Osteoblast (primary cell): ENCODE measurements around the gene MAPK11. TPM values are rescaled to one million over a fixed set of nuclear protein-coding genes. Genes with fewer than 3 reads are reported as not detected.

Source experiments
- DNase-seq: peaks from one replicate; pipeline ENCODE4 v3.0.0; 2011; ENCODE audit warnings: low spot score, mixed read lengths; ENCODE audit not compliant: insufficient read length; ENCODE audit errors: missing footprints
- H2AFZ ChIP-seq: 2 replicates; pipeline ENCODE4 v1.6.0; 2011; ENCODE audit warnings: mild to moderate bottlenecking, low read length
- H3K27ac ChIP-seq: 2 replicates; pipeline ENCODE4 v1.5.1; 2011; ENCODE audit warnings: mild to moderate bottlenecking, low read depth, low read length, moderate library complexity
- H3K27me3 ChIP-seq: 2 replicates; pipeline ENCODE4 v1.6.0; 2012; ENCODE audit warnings: mild to moderate bottlenecking, control low read depth, inconsistent platforms, low read length, moderate library complexity; ENCODE audit not compliant: insufficient read depth
- H3K36me3 ChIP-seq: 2 replicates; pipeline ENCODE4 v1.5.1; 2011; ENCODE audit warnings: mild to moderate bottlenecking, low read length, control low read depth, moderate library complexity; ENCODE audit not compliant: insufficient read depth
- H3K4me1 ChIP-seq: 2 replicates; pipeline ENCODE4 v1.5.1; 2011; ENCODE audit warnings: mild to moderate bottlenecking, low read length, control low read depth, moderate library complexity; ENCODE audit not compliant: insufficient read depth
- H3K4me2 ChIP-seq: 2 replicates; pipeline ENCODE4 v1.6.0; 2011; ENCODE audit warnings: mild to moderate bottlenecking, low read length; ENCODE audit not compliant: insufficient read depth
- H3K4me3 ChIP-seq: fragments of 200-600 bp; sonication (generic); 3 replicates; pipeline ENCODE4 v1.5.1; 2012; ENCODE audit warnings: mild to moderate bottlenecking, low read length, inconsistent platforms; ENCODE audit not compliant: insufficient read depth
- H3K79me2 ChIP-seq: 2 replicates; pipeline ENCODE4 v1.6.0; 2012; ENCODE audit warnings: mild to moderate bottlenecking, low read length, control low read depth, inconsistent platforms; ENCODE audit not compliant: insufficient read depth
- H3K9me3 ChIP-seq: 2 replicates; pipeline ENCODE4 v1.5.1; 2011; ENCODE audit warnings: low read depth, low read length, control low read depth
- H4K20me1 ChIP-seq: 2 replicates; pipeline ENCODE4 v1.6.0; 2012; ENCODE audit warnings: mild to moderate bottlenecking, low read length, control low read depth; ENCODE audit not compliant: insufficient read depth
- total RNA-seq: library from RNA; depleted of rRNA; stranded (reverse); fragments of >200 nt; gene quantifications from 2 replicates; pipeline ENCODE4 v1.2.3, GENCODE V29; 2012
- TF ChIP-seq, protein P1 (sequence below): IDR thresholded peaks from 2 replicates; pipeline ENCODE4 v1.5.1; 2011; ENCODE audit warnings: mild to moderate bottlenecking, low read depth, low read length, moderate library complexity; ENCODE audit errors: extremely low read depth

Gene MAPK11
- total RNA-seq, 1 donor = 6.2 TPM

GRCh38 chr22:50222508-50222907 is 47.7 kb downstream of the MAPK11 start:
- Histone ChIP-seq H3K4me2 (no peak overlapping the region), H3K4me3 (no peak overlapping the region), H4K20me1 (no peaks in the 10 kb centered on the region), H3K36me3 (peaks cover 50% of the 10 kb centered on the region), H3K79me2 (no peaks in the 10 kb centered on the region), H3K27me3 (no peaks in the 10 kb centered on the region), H2AFZ (no peak overlapping the region), H3K9me3 (no peaks in the 10 kb centered on the region), H3K27ac (no peak overlapping the region), H3K4me1 (no peaks in the 10 kb centered on the region)
- DNase-seq = no peak
- TF ChIP-seq, protein P1, sequence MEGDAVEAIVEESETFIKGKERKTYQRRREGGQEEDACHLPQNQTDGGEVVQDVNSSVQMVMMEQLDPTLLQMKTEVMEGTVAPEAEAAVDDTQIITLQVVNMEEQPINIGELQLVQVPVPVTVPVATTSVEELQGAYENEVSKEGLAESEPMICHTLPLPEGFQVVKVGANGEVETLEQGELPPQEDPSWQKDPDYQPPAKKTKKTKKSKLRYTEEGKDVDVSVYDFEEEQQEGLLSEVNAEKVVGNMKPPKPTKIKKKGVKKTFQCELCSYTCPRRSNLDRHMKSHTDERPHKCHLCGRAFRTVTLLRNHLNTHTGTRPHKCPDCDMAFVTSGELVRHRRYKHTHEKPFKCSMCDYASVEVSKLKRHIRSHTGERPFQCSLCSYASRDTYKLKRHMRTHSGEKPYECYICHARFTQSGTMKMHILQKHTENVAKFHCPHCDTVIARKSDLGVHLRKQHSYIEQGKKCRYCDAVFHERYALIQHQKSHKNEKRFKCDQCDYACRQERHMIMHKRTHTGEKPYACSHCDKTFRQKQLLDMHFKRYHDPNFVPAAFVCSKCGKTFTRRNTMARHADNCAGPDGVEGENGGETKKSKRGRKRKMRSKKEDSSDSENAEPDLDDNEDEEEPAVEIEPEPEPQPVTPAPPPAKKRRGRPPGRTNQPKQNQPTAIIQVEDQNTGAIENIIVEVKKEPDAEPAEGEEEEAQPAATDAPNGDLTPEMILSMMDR = no peak

- H3K4me3 ChIP-seq = no peak overlapping the region
- TF ChIP-seq, protein P1 = no peak
- no peak overlapping the region for H2AFZ ChIP-seq
- no peaks in the 10 kb centered on the region for H3K27me3 ChIP-seq
- no peaks in the 10 kb centered on the region for H3K79me2 ChIP-seq
- no peak overlapping the region for H3K4me2 ChIP-seq
- DNase-seq = peak; percentile 85
- no peaks in the 10 kb centered on the region for H3K9me3 ChIP-seq
- H4K20me1 ChIP-seq = peaks cover 3% of the 10 kb centered on the region
- no peak overlapping the region for H3K27ac ChIP-seq
- no peaks in the 10 kb centered on the region for H3K4me1 ChIP-seq
- peaks cover 59% of the 10 kb centered on the region for H3K36me3 ChIP-seq
Measured at GRCh38 chr22:50221410-50222300, 48.5 kb downstream of the MAPK11 start.

- no peak overlapping the region for H3K4me2 ChIP-seq
- no peak overlapping the region for H3K4me3 ChIP-seq
- no peaks in the 10 kb centered on the region for H3K9me3 ChIP-seq
- H4K20me1 ChIP-seq = peaks cover 10% of the 10 kb centered on the region
- H2AFZ ChIP-seq = no peak overlapping the region
- peaks cover 60% of the 10 kb centered on the region for H3K36me3 ChIP-seq
- no peak overlapping the region for H3K27ac ChIP-seq
- H3K79me2 ChIP-seq = no peaks in the 10 kb centered on the region
- H3K4me1 ChIP-seq = no peaks in the 10 kb centered on the region
- DNase-seq = peak; percentile 49
- H3K27me3 ChIP-seq = no peaks in the 10 kb centered on the region
- TF ChIP-seq, protein P1 = no peak
Measured at GRCh38 chr22:50220603-50221409, 49.4 kb downstream of the MAPK11 start.
